AG10803 (cell line): ENCODE measurements around the gene ITIH2.
A peak's percentile ranks its signal among the peaks of the same experiment; 100 is the strongest.

Source experiments
- DNase-seq: peaks from one replicate; pipeline ENCODE4 v3.0.0; 2010; ENCODE audit warnings: low read depth
- H3K4me3 ChIP-seq: 2 replicates; pipeline ENCODE4 v1.5.1; 2011; ENCODE audit warnings: mild to moderate bottlenecking, low read length, control low read depth
- CTCF ChIP-seq: conservative IDR thresholded peaks from 2 replicates; pipeline ENCODE4 v1.5.1; 2011; ENCODE audit warnings: mild to moderate bottlenecking, low read length, control low read depth, inconsistent platforms

ITIH2 gene

DNA sequence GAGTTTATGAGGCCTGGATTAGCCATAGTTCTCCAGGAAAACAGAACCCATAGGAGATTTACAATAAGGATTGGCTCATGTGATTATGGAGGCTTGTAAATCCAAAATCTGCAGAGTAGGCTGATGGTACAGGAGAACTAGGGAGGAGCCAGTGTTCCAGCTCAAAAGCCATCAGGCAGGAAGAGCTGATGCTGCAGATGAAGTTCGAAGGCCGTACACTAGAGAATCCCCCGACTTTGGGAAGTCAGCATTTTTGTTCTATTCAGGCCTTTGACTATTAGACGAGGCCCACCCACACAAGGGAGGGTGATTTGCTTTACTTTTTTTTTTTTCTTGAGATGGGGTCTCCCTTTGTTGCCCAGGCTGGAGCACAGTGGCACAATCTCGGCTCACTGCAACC lies 47.1 kb downstream of the ITIH2 start:
- TF ChIP-seq CTCF, result no peak
- DNase-seq, result no peak

GRCh38 chr10:7752251-7752650 lies 49.1 kb downstream of the ITIH2 start:
- no peak for TF ChIP-seq CTCF
- no peak for DNase-seq

More for the DNA sequence above, 47.1 kb downstream of the ITIH2 start:
- H3K4me3 ChIP-seq, result no peak overlapping the region

GRCh38 chr10:7755103-7755502 lies 52.0 kb downstream of the ITIH2 start:
- no peak for TF ChIP-seq CTCF
- DNase-seq, result no peak
- H3K4me3 ChIP-seq, result no peak overlapping the region

More at GRCh38 chr10:7752251-7752650, 49.1 kb downstream of the ITIH2 start:
- no peak overlapping the region for H3K4me3 ChIP-seq

- no peak overlapping the region for H3K4me3 ChIP-seq
- DNase-seq, result peak; percentile 23
- TF ChIP-seq CTCF, result peak; percentile 57
Observed at GRCh38 chr10:7756360-7756992, 53.4 kb downstream of the ITIH2 start.

DNA sequence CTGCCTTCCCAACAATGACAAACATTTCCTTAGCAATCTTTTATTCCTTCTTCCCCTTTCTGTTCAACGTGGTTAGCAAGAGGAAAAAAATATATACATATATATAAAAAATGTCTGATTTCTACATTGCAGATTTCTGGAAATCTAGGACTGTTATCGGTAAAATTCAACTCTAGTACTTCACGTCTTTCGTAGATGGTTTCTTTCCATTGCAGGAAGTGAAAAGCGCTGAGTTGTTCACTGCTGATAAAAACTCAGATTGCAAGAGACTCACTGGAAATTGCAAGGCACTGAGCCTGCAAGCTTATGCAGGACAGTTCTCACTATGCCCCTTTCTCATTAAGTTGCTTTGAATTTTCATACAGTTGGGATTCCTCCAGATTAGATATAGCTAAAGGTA lies 60.8 kb downstream of the ITIH2 start:
- no peak overlapping the region for H3K4me3 ChIP-seq
- TF ChIP-seq CTCF, result no peak
- no peak for DNase-seq

DNA sequence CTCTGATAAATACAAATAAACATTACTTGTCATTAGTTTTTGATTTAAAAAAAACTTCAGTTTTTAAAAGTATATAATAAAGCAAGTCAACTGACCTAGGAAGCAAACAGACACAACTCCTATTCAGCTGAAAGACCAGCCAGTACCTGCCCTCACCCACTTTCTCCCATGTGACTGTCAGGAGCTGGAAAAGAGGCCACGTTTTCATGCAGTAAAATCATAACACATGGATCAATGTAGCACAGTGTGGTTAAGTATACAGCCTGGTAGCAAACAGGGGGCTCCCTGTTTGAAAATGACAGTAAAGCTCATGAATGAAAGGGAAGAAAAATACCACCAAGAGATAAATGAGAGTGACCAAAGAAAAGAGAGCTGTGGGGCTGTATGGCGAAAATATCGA lies 63.1 kb downstream of the ITIH2 start:
- no peak for TF ChIP-seq CTCF
- no peak overlapping the region for H3K4me3 ChIP-seq
- no peak for DNase-seq

DNA sequence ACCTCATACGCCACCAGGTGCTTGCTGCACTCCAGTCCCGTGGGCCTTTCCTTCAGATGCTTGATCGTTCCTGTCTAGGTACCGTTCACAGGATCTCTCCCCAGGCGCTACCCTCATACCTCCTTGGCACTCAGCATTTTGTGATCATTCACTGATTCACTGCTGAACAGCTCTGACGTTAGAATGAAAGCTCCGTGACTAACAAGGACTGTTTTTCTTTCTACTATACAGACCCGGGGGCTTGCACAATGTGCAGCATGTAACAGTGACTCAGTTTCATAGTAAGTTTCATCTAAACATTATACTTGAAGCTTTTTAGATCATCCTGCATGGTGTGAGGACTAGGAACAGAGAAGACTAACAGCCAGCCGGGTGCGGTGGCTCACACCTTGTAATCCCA lies 64.1 kb downstream of the ITIH2 start:
- no peak for TF ChIP-seq CTCF
- DNase-seq, result no peak
- H3K4me3 ChIP-seq, result no peak overlapping the region
